HEK293 (cell line): ENCODE measurements around the gene NRBF2.

Source experiments
- GLIS1 ChIP-seq: fragments of 450-650 bp; formaldehyde crosslinking; IDR thresholded peaks from 2 replicates; pipeline ENCODE4 v1.5.1; 2016; ENCODE audit warnings: missing biosample characterization, missing genetic modification characterization
- IKZF3 ChIP-seq: fragments of 450-650 bp; IDR thresholded peaks from 2 replicates; pipeline ENCODE4 v1.5.0; 2018; ENCODE audit warnings: missing biosample characterization, mild to moderate bottlenecking, missing genetic modification characterization, moderate library complexity
- KLF16 ChIP-seq: fragments of 450-650 bp; formaldehyde crosslinking; IDR thresholded peaks from 2 replicates; pipeline ENCODE4 v1.5.1; 2017; ENCODE audit warnings: missing biosample characterization, missing genetic modification characterization
- KLF8 ChIP-seq: fragments of 450-650 bp; formaldehyde crosslinking; IDR thresholded peaks from 2 replicates; pipeline ENCODE4 v1.5.1; 2016; ENCODE audit warnings: missing biosample characterization, missing genetic modification characterization
- MEIS1 ChIP-seq: sonication (generic); formaldehyde crosslinking; IDR thresholded peaks from 2 replicates; pipeline ENCODE4 v1.8.1; 2022; ENCODE audit warnings: missing genetic modification reagents, mild to moderate bottlenecking, borderline replicate concordance
- RBAK ChIP-seq: fragments of 450-650 bp; formaldehyde crosslinking; IDR thresholded peaks from 2 replicates; pipeline ENCODE4 v1.5.1; 2016; ENCODE audit warnings: missing biosample characterization, missing genetic modification characterization
- ZBTB1 ChIP-seq: fragments of 450-650 bp; formaldehyde crosslinking; IDR thresholded peaks from 2 replicates; pipeline ENCODE4 v1.5.1; 2016; ENCODE audit warnings: missing biosample characterization, missing genetic modification characterization
- ZNF146 ChIP-seq: fragments of 450-650 bp; formaldehyde crosslinking; IDR thresholded peaks from 2 replicates; pipeline ENCODE4 v1.5.1; 2016; ENCODE audit warnings: missing biosample characterization, missing genetic modification characterization
- ZNF155 ChIP-seq: fragments of 450-650 bp; formaldehyde crosslinking; IDR thresholded peaks from 2 replicates; pipeline ENCODE4 v1.5.1; 2016; ENCODE audit warnings: missing biosample characterization, missing genetic modification characterization
- ZNF16 ChIP-seq: fragments of 450-650 bp; formaldehyde crosslinking; IDR thresholded peaks from 2 replicates; pipeline ENCODE4 v1.5.1; 2016; ENCODE audit warnings: low read depth, missing biosample characterization, missing genetic modification characterization
- ZNF169 ChIP-seq: fragments of 450-650 bp; formaldehyde crosslinking; IDR thresholded peaks from 2 replicates; pipeline ENCODE4 v1.5.1; 2016; ENCODE audit warnings: missing biosample characterization, missing genetic modification characterization
- ZNF175 ChIP-seq: fragments of 450-650 bp; formaldehyde crosslinking; IDR thresholded peaks from 2 replicates; pipeline ENCODE4 v1.5.1; 2016; ENCODE audit warnings: missing biosample characterization, missing genetic modification characterization
- ZNF184 ChIP-seq: fragments of 450-650 bp; IDR thresholded peaks from 2 replicates; pipeline ENCODE4 v1.5.1; 2018; ENCODE audit warnings: missing biosample characterization, mild to moderate bottlenecking, missing genetic modification characterization
- ZNF19 ChIP-seq: fragments of 450-650 bp; formaldehyde crosslinking; IDR thresholded peaks from 2 replicates; pipeline ENCODE4; 2016; ENCODE audit warnings: missing biosample characterization, missing genetic modification characterization, low read depth
- ZNF202 ChIP-seq: fragments of 450-650 bp; formaldehyde crosslinking; IDR thresholded peaks from 2 replicates; pipeline ENCODE4 v1.5.1; 2016; ENCODE audit warnings: missing biosample characterization, missing genetic modification characterization, borderline replicate concordance
- ZNF211 ChIP-seq: fragments of 450-650 bp; formaldehyde crosslinking; IDR thresholded peaks from 2 replicates; pipeline ENCODE4 v1.5.1; 2016; ENCODE audit warnings: low read depth, missing biosample characterization, missing genetic modification characterization
- ZNF24 ChIP-seq: fragments of 450-650 bp; formaldehyde crosslinking; IDR thresholded peaks from 2 replicates; pipeline ENCODE4 v1.5.1; 2016; ENCODE audit warnings: missing biosample characterization, missing genetic modification characterization
- ZNF423 ChIP-seq: fragments of 450-650 bp; formaldehyde crosslinking; IDR thresholded peaks from 2 replicates; pipeline ENCODE4 v1.5.1; 2016; ENCODE audit warnings: missing biosample characterization, missing genetic modification characterization
- ZNF426 ChIP-seq: fragments of 450-650 bp; formaldehyde crosslinking; IDR thresholded peaks from 2 replicates; pipeline ENCODE4 v1.5.1; 2017; ENCODE audit warnings: missing biosample characterization, missing genetic modification characterization, mild to moderate bottlenecking, inconsistent platforms, moderate library complexity
- ZNF48 ChIP-seq: fragments of 450-650 bp; formaldehyde crosslinking; IDR thresholded peaks from 2 replicates; pipeline ENCODE4 v1.5.1; 2016; ENCODE audit warnings: missing biosample characterization, missing genetic modification characterization
- ZNF530 ChIP-seq: fragments of 450-650 bp; formaldehyde crosslinking; IDR thresholded peaks from 2 replicates; pipeline ENCODE4 v1.5.1; 2016; ENCODE audit warnings: low read depth, missing biosample characterization, missing genetic modification characterization
- ZNF555 ChIP-seq: fragments of 450-650 bp; formaldehyde crosslinking; conservative IDR thresholded peaks from 2 replicates; pipeline ENCODE4 v1.5.1; 2017; ENCODE audit warnings: missing biosample characterization, mild to moderate bottlenecking, missing genetic modification characterization, inconsistent platforms
- ZNF629 ChIP-seq: fragments of 450-650 bp; formaldehyde crosslinking; IDR thresholded peaks from 2 replicates; pipeline ENCODE4 v1.5.1; 2017; ENCODE audit warnings: missing biosample characterization, missing genetic modification characterization
- ZNF658 ChIP-seq: fragments of 450-650 bp; formaldehyde crosslinking; IDR thresholded peaks from 2 replicates; pipeline ENCODE4; 2016; ENCODE audit warnings: missing biosample characterization, missing genetic modification characterization
- ZNF660 ChIP-seq: fragments of 450-650 bp; IDR thresholded peaks from 2 replicates; pipeline ENCODE4 v1.5.1; 2018; ENCODE audit warnings: missing biosample characterization, mild to moderate bottlenecking, missing genetic modification characterization
- ZNF777 ChIP-seq: fragments of 450-650 bp; formaldehyde crosslinking; IDR thresholded peaks from 2 replicates; pipeline ENCODE4 v1.5.1; 2017; ENCODE audit warnings: missing biosample characterization, missing genetic modification characterization, borderline replicate concordance
- ZSCAN16 ChIP-seq: fragments of 450-650 bp; formaldehyde crosslinking; IDR thresholded peaks from 2 replicates; pipeline ENCODE4 v1.5.1; 2016; ENCODE audit warnings: missing biosample characterization, missing genetic modification characterization
- TF ChIP-seq, protein P1 (sequence below): fragments of 450-650 bp; formaldehyde crosslinking; IDR thresholded peaks from 2 replicates; pipeline ENCODE4 v1.5.1; 2016; ENCODE audit warnings: missing biosample characterization, missing genetic modification characterization, low read depth
- TF ChIP-seq, protein P2 (sequence below): fragments of 450-650 bp; formaldehyde crosslinking; IDR thresholded peaks from 2 replicates; pipeline ENCODE4 v1.5.1; 2017; ENCODE audit warnings: missing biosample characterization, missing genetic modification characterization
- TF ChIP-seq, protein P3 (sequence below): fragments of 450-650 bp; formaldehyde crosslinking; IDR thresholded peaks from 2 replicates; pipeline ENCODE4 v1.5.0; 2017; ENCODE audit warnings: missing biosample characterization, missing genetic modification characterization, borderline replicate concordance
- TF ChIP-seq, protein P4 (sequence below): fragments of 450-650 bp; formaldehyde crosslinking; IDR thresholded peaks from 2 replicates; pipeline ENCODE4 v1.5.1; 2017; ENCODE audit warnings: missing biosample characterization, mild to moderate bottlenecking, missing genetic modification characterization, moderate library complexity
- TF ChIP-seq, protein P5 (sequence below): fragments of 450-650 bp; formaldehyde crosslinking; IDR thresholded peaks from 2 replicates; pipeline ENCODE4 v1.5.1; 2016; ENCODE audit warnings: missing biosample characterization, missing genetic modification characterization
- TF ChIP-seq, protein P6 (sequence below): fragments of 450-650 bp; formaldehyde crosslinking; IDR thresholded peaks from 2 replicates; pipeline ENCODE4 v1.5.1; 2016; ENCODE audit warnings: missing biosample characterization, missing genetic modification characterization

The NRBF2 gene

DNA sequence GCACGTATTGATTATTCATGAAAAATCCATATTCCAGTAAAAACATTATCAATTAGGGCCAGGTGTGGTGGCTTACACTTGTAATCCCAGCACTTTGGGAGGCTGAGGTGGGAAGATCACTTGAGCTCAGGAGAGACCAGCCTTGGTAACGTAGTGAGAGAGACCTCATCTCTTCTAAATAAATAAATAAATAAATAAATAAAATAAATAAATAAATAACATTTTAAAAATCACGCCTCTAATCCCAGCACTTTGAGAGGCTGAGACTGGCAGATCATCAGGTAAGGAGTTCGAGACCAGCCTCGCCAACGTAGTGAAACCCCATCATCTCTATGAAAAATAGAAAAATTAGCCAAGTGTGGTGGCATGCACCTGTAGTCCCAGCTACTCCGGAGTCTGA, 32.1 kb downstream of the NRBF2 start (continued):
- TF ChIP-seq KLF8 (tag by site-specific recombination) (no peak), ZBTB1 (tag by site-specific recombination) (no peak), ZNF211 (no peak), ZNF48 (tag by site-specific recombination) (no peak), ZNF146 (tag by site-specific recombination) (no peak), ZNF184 (tag by site-specific recombination) (no peak), ZNF426 (peak; percentile 86), ZNF629 (tag by site-specific recombination) (peak; percentile 61), ZNF24 (tag by site-specific recombination) (no peak), ZNF175 (tag by site-specific recombination) (no peak), KLF16 (no peak), ZNF202 (tag by site-specific recombination) (peak; percentile 85; the same call in 1 of the 2 replicates), ZNF16 (tag by site-specific recombination) (no peak), IKZF3 (tag by site-specific recombination) (no peak), ZNF555 (tag by site-specific recombination) (peak; percentile 83), ZNF530 (tag by site-specific recombination) (0 out of 2 replicates have a peak, but pooled peaks have one; percentile 56), ZNF660 (tag by site-specific recombination) (no peak), ZNF19 (tag by site-specific recombination) (no peak), ZNF169 (tag by site-specific recombination) (no peak), ZNF423 (tag by site-specific recombination) (no peak), ZNF658 (tag by site-specific recombination) (no peak), ZNF155 (no peak), RBAK (tag by site-specific recombination) (no peak), ZNF777 (tag by site-specific recombination) (no peak), MEIS1 (CRISPR knock-in tag) (no peak), ZSCAN16 (tag by site-specific recombination) (no peak), GLIS1 (tag by site-specific recombination) (no peak)
- TF ChIP-seq, protein P1, sequence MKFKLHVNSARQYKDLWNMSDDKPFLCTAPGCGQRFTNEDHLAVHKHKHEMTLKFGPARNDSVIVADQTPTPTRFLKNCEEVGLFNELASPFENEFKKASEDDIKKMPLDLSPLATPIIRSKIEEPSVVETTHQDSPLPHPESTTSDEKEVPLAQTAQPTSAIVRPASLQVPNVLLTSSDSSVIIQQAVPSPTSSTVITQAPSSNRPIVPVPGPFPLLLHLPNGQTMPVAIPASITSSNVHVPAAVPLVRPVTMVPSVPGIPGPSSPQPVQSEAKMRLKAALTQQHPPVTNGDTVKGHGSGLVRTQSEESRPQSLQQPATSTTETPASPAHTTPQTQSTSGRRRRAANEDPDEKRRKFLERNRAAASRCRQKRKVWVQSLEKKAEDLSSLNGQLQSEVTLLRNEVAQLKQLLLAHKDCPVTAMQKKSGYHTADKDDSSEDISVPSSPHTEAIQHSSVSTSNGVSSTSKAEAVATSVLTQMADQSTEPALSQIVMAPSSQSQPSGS: no peak
- TF ChIP-seq, protein P2, sequence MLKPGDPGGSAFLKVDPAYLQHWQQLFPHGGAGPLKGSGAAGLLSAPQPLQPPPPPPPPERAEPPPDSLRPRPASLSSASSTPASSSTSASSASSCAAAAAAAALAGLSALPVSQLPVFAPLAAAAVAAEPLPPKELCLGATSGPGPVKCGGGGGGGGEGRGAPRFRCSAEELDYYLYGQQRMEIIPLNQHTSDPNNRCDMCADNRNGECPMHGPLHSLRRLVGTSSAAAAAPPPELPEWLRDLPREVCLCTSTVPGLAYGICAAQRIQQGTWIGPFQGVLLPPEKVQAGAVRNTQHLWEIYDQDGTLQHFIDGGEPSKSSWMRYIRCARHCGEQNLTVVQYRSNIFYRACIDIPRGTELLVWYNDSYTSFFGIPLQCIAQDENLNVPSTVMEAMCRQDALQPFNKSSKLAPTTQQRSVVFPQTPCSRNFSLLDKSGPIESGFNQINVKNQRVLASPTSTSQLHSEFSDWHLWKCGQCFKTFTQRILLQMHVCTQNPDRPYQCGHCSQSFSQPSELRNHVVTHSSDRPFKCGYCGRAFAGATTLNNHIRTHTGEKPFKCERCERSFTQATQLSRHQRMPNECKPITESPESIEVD: no peak
- TF ChIP-seq, protein P3, sequence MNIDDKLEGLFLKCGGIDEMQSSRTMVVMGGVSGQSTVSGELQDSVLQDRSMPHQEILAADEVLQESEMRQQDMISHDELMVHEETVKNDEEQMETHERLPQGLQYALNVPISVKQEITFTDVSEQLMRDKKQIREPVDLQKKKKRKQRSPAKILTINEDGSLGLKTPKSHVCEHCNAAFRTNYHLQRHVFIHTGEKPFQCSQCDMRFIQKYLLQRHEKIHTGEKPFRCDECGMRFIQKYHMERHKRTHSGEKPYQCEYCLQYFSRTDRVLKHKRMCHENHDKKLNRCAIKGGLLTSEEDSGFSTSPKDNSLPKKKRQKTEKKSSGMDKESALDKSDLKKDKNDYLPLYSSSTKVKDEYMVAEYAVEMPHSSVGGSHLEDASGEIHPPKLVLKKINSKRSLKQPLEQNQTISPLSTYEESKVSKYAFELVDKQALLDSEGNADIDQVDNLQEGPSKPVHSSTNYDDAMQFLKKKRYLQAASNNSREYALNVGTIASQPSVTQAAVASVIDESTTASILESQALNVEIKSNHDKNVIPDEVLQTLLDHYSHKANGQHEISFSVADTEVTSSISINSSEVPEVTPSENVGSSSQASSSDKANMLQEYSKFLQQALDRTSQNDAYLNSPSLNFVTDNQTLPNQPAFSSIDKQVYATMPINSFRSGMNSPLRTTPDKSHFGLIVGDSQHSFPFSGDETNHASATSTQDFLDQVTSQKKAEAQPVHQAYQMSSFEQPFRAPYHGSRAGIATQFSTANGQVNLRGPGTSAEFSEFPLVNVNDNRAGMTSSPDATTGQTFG (tag by site-specific recombination): no peak
- TF ChIP-seq, protein P4, sequence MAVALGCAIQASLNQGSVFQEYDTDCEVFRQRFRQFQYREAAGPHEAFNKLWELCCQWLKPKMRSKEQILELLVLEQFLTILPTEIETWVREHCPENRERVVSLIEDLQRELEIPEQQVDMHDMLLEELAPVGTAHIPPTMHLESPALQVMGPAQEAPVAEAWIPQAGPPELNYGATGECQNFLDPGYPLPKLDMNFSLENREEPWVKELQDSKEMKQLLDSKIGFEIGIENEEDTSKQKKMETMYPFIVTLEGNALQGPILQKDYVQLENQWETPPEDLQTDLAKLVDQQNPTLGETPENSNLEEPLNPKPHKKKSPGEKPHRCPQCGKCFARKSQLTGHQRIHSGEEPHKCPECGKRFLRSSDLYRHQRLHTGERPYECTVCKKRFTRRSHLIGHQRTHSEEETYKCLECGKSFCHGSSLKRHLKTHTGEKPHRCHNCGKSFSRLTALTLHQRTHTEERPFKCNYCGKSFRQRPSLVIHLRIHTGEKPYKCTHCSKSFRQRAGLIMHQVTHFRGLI (tag by site-specific recombination): no peak
- TF ChIP-seq, protein P5, sequence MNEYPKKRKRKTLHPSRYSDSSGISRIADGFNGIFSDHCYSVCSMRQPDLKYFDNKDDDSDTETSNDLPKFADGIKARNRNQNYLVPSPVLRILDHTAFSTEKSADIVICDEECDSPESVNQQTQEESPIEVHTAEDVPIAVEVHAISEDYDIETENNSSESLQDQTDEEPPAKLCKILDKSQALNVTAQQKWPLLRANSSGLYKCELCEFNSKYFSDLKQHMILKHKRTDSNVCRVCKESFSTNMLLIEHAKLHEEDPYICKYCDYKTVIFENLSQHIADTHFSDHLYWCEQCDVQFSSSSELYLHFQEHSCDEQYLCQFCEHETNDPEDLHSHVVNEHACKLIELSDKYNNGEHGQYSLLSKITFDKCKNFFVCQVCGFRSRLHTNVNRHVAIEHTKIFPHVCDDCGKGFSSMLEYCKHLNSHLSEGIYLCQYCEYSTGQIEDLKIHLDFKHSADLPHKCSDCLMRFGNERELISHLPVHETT (tag by site-specific recombination): no peak
- TF ChIP-seq, protein P6, sequence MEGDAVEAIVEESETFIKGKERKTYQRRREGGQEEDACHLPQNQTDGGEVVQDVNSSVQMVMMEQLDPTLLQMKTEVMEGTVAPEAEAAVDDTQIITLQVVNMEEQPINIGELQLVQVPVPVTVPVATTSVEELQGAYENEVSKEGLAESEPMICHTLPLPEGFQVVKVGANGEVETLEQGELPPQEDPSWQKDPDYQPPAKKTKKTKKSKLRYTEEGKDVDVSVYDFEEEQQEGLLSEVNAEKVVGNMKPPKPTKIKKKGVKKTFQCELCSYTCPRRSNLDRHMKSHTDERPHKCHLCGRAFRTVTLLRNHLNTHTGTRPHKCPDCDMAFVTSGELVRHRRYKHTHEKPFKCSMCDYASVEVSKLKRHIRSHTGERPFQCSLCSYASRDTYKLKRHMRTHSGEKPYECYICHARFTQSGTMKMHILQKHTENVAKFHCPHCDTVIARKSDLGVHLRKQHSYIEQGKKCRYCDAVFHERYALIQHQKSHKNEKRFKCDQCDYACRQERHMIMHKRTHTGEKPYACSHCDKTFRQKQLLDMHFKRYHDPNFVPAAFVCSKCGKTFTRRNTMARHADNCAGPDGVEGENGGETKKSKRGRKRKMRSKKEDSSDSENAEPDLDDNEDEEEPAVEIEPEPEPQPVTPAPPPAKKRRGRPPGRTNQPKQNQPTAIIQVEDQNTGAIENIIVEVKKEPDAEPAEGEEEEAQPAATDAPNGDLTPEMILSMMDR: no peak
